ENCODE results near the gene CCDC170.

Gene CCDC170

DNA sequence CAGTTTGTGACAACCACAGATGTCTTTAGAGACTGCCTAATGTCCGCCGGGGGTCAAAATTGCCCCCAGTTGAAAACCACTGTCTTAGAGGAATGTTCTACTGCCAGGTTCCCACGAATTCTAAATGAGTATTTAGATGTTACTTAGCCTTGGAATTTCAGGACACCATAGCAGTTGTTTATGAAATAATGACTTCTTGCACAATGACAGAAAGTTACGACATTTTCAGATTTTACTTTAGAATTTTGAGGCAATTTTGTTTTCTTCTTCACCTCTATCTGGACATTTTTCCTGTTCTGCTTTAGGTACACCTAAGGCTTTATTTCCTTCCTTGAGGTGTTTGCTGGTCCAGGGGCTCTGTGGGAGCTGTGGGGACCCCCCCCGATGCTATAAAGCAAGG lies 83.4 kb downstream of the CCDC170 start:
- no peak overlapping the region for H2AFZ ChIP-seq (ENCODE audit: low read length)
- H3K36me3 ChIP-seq (ENCODE audit: insufficient read depth, low read length) = no peaks in the 10 kb centered on the region
- no peak for TF ChIP-seq EZH2 (IDR thresholded peaks at IDR 0.05; ENCODE audit: borderline replicate concordance, low read length)
- TF ChIP-seq, protein P1, sequence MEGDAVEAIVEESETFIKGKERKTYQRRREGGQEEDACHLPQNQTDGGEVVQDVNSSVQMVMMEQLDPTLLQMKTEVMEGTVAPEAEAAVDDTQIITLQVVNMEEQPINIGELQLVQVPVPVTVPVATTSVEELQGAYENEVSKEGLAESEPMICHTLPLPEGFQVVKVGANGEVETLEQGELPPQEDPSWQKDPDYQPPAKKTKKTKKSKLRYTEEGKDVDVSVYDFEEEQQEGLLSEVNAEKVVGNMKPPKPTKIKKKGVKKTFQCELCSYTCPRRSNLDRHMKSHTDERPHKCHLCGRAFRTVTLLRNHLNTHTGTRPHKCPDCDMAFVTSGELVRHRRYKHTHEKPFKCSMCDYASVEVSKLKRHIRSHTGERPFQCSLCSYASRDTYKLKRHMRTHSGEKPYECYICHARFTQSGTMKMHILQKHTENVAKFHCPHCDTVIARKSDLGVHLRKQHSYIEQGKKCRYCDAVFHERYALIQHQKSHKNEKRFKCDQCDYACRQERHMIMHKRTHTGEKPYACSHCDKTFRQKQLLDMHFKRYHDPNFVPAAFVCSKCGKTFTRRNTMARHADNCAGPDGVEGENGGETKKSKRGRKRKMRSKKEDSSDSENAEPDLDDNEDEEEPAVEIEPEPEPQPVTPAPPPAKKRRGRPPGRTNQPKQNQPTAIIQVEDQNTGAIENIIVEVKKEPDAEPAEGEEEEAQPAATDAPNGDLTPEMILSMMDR (IDR thresholded peaks at IDR 0.05; ENCODE audit: low read length) = no peak
- no peak overlapping the region for H3K4me2 ChIP-seq (ENCODE audit: low read length)
- H3K9me3 ChIP-seq (ENCODE audit: low read length) = no peaks in the 10 kb centered on the region
- no peaks in the 10 kb centered on the region for H3K9me2 ChIP-seq (ENCODE audit: low read depth, low read length)
- no peaks in the 10 kb centered on the region for H3K79me2 ChIP-seq (ENCODE audit: insufficient read depth, low read length)
- H3F3A ChIP-seq (ENCODE audit: insufficient read depth, low read length) = no peaks in the 10 kb centered on the region
- no peaks in the 10 kb centered on the region for H3K4me1 ChIP-seq (ENCODE audit: insufficient read depth, low read length, severe bottlenecking)
- no peak overlapping the region for H3K4me3 ChIP-seq (ENCODE audit: low read depth, low read length, poor library complexity, severe bottlenecking)
- no peak overlapping the region for H3K9ac ChIP-seq (ENCODE audit: low read length)
- H3K27me3 ChIP-seq (ENCODE audit: insufficient read depth, low read length) = no peaks in the 10 kb centered on the region
- no peak overlapping the region for H3K27ac ChIP-seq (ENCODE audit: low read depth, low read length, poor library complexity, severe bottlenecking)
- H4K20me1 ChIP-seq (ENCODE audit: insufficient read depth, low read length) = no peaks in the 10 kb centered on the region

DNA sequence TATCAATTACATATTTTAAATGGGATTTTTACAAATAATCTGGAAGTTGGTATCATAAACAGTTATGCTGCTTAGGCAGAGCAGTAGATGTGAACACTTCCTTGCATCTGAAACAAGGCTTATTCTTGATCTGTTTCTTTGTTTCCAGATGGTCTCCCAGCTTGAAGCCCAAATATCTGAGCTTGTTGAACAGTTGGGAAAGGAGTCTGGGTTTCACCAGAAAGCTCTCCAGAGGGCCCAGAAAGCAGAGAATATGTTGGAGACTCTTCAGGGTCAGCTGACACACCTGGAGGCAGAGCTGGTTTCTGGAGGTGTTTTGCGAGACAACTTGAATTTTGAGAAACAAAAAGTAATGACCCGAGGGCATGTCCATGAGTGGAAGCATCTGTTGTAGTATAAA lies 91.9 kb downstream of the CCDC170 start:
- H3K4me1 ChIP-seq (ENCODE audit: insufficient read depth, low read length, severe bottlenecking) = no peaks in the 10 kb centered on the region
- H3K9me3 ChIP-seq (ENCODE audit: low read length) = no peaks in the 10 kb centered on the region
- H3K27me3 ChIP-seq (ENCODE audit: insufficient read depth, low read length) = no peaks in the 10 kb centered on the region
- no peaks in the 10 kb centered on the region for H3K36me3 ChIP-seq (ENCODE audit: insufficient read depth, low read length)
- no peaks in the 10 kb centered on the region for H3K9me2 ChIP-seq (ENCODE audit: low read depth, low read length)
- no peaks in the 10 kb centered on the region for H3K79me2 ChIP-seq (ENCODE audit: insufficient read depth, low read length)
- no peaks in the 10 kb centered on the region for H4K20me1 ChIP-seq (ENCODE audit: insufficient read depth, low read length)
- H3K27ac ChIP-seq (ENCODE audit: low read depth, low read length, poor library complexity, severe bottlenecking) = no peak overlapping the region
- H2AFZ ChIP-seq (ENCODE audit: low read length) = no peak overlapping the region
- H3K9ac ChIP-seq (ENCODE audit: low read length) = no peak overlapping the region
- TF ChIP-seq, protein P1 (IDR thresholded peaks at IDR 0.05; ENCODE audit: low read length) = no peak
- no peak for TF ChIP-seq EZH2 (IDR thresholded peaks at IDR 0.05; ENCODE audit: borderline replicate concordance, low read length)
- no peaks in the 10 kb centered on the region for H3F3A ChIP-seq (ENCODE audit: insufficient read depth, low read length)
- no peak overlapping the region for H3K4me2 ChIP-seq (ENCODE audit: low read length)
- H3K4me3 ChIP-seq (ENCODE audit: low read depth, low read length, poor library complexity, severe bottlenecking) = no peak overlapping the region

DNA sequence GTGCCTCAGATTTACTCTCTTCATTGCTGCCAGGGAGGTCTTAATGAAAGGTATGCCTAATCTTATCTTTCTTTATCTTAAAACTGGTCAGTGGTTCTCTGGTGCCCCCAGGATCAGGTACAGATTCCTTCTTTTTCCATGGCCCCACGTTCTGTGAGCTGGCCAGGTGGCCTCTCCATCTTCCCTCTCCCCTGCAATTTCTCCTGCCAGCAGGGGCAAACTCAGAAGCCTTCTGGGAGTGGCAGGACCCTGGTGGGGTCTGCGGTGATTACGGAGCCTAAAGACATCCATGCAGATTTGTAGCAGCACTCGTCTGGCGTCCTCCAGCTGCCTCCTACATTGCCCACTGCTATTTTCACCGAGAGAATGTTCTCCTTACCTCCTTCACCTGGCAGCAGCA lies 95.8 kb downstream of the CCDC170 start:
- Histone ChIP-seq H3K9me2 (ENCODE audit: low read depth, low read length) (no peaks in the 10 kb centered on the region), H4K20me1 (ENCODE audit: insufficient read depth, low read length) (no peaks in the 10 kb centered on the region), H3K9ac (ENCODE audit: low read length) (no peak overlapping the region), H3K27me3 (ENCODE audit: insufficient read depth, low read length) (no peaks in the 10 kb centered on the region), H3K4me3 (ENCODE audit: low read depth, low read length, poor library complexity, severe bottlenecking) (no peak overlapping the region), H3K27ac (ENCODE audit: low read depth, low read length, poor library complexity, severe bottlenecking) (no peak overlapping the region), H3K4me2 (ENCODE audit: low read length) (no peak overlapping the region), H3K4me1 (ENCODE audit: insufficient read depth, low read length, severe bottlenecking) (no peaks in the 10 kb centered on the region), H2AFZ (ENCODE audit: low read length) (no peak overlapping the region), H3K36me3 (ENCODE audit: insufficient read depth, low read length) (no peaks in the 10 kb centered on the region), H3K9me3 (ENCODE audit: low read length) (no peaks in the 10 kb centered on the region), H3F3A (ENCODE audit: insufficient read depth, low read length) (no peaks in the 10 kb centered on the region), H3K79me2 (ENCODE audit: insufficient read depth, low read length) (no peaks in the 10 kb centered on the region)
- TF ChIP-seq, protein P1 (IDR thresholded peaks at IDR 0.05; ENCODE audit: low read length) = no peak
- TF ChIP-seq EZH2 (IDR thresholded peaks at IDR 0.05; ENCODE audit: borderline replicate concordance, low read length) = no peak
